Upper lobe of right lung (tissue), 1 donor: ENCODE measurements around the gene KIRREL2. TPM values are rescaled to one million over a fixed set of nuclear protein-coding genes. Genes with fewer than 3 reads are reported as not detected.

ENCODE experiments used
- ATAC-seq: fragments of 200-7000 bp; cut with Tn5 transposase; one replicate; pipeline ENCODE4 v1.9.1; 2020; ENCODE audit warnings: mild to moderate bottlenecking, moderate library complexity
- DNase-seq: peaks from one replicate; pipeline ENCODE4 v3.0.0-alpha.2; 2020
- H3K27ac ChIP-seq: fragments of 200-600 bp; one replicate; pipeline ENCODE4 v1.8.0; 2022
- H3K27me3 ChIP-seq: fragments of 200-600 bp; one replicate; pipeline ENCODE4 v1.8.0; 2022; ENCODE audit warnings: mild to moderate bottlenecking
- H3K36me3 ChIP-seq: fragments of 200-600 bp; one replicate; pipeline ENCODE4 v1.8.0; 2022
- H3K4me1 ChIP-seq: fragments of 200-600 bp; one replicate; pipeline ENCODE4 v1.8.0; 2022
- H3K4me3 ChIP-seq: fragments of 200-600 bp; one replicate; pipeline ENCODE4 v1.8.0; 2022; ENCODE audit warnings: mild to moderate bottlenecking
- H3K9me3 ChIP-seq: fragments of 200-600 bp; one replicate; pipeline ENCODE4 v1.8.0; 2022
- CTCF ChIP-seq: fragments of 200-600 bp; IDR thresholded peaks from one replicate; pipeline ENCODE4 v1.8.0; 2022; ENCODE audit warnings: antibody characterized with exemption
- intact Hi-C: fragments of 100-400 bp; cut with DNase I; formaldehyde crosslinking; loops from one replicate; pipeline ENCODE4 v1.11.0; 2022
- total RNA-seq: library from RNA; stranded (reverse); fragmentation: NEBNext Ultra II Directional; extraction: Animal tissue kit (Norgen Biotek cat#: 25700); gene quantifications from one replicate; pipeline ENCODE4 v1.2.1, GENCODE V29; 2021
- donor health status: DM: no; HTN: yes; CAD: no; lungs with severe emphysema.

KIRREL2 gene
- total RNA-seq, 1 donor from 2014 or later: not detected

- Histone ChIP-seq H3K27ac (no peak overlapping the region), H3K4me3 (no peak overlapping the region), H3K27me3 (peaks cover 69% of the 10 kb centered on the region), H3K9me3 (no peaks in the 10 kb centered on the region), H3K4me1 (peaks cover 12% of the 10 kb centered on the region), H3K36me3 (no peaks in the 10 kb centered on the region)
- DNase-seq (no peak), ATAC-seq (no peak)
- intact Hi-C loops: no loop called here
- no peak for TF ChIP-seq CTCF
Observed at GRCh38 chr19:35846038-35846668, 10.6 kb upstream of the KIRREL2 start.

GRCh38 chr19:35847911-35848310, 8.8 kb upstream of the KIRREL2 start:
- Histone ChIP-seq H3K27me3 (peaks cover 78% of the 10 kb centered on the region), H3K4me1 (peaks cover 12% of the 10 kb centered on the region), H3K27ac (no peak overlapping the region), H3K36me3 (no peaks in the 10 kb centered on the region), H3K4me3 (no peak overlapping the region), H3K9me3 (no peaks in the 10 kb centered on the region)
- intact Hi-C loops: no loop called here
- ATAC-seq (no peak), DNase-seq (no peak)
- no peak for TF ChIP-seq CTCF

GRCh38 chr19:35848486-35848885, 8.2 kb upstream of the KIRREL2 start:
- DNase-seq: no peak
- Histone ChIP-seq H3K9me3 (no peaks in the 10 kb centered on the region), H3K36me3 (no peaks in the 10 kb centered on the region), H3K27me3 (peaks cover 78% of the 10 kb centered on the region), H3K27ac (no peak overlapping the region), H3K4me1 (peaks cover 12% of the 10 kb centered on the region), H3K4me3 (no peak overlapping the region)
- intact Hi-C loops: no loop called here
- no peak for TF ChIP-seq CTCF
- no peak for ATAC-seq

GRCh38 chr19:35848919-35849505, 7.7 kb upstream of the KIRREL2 start:
- peaks cover 78% of the 10 kb centered on the region for H3K27me3 ChIP-seq
- no peaks in the 10 kb centered on the region for H3K36me3 ChIP-seq
- no peak overlapping the region for H3K4me3 ChIP-seq
- DNase-seq: no peak
- no peaks in the 10 kb centered on the region for H3K9me3 ChIP-seq
- ATAC-seq: no peak
- intact Hi-C loops: no loop called here
- no peak overlapping the region for H3K27ac ChIP-seq
- TF ChIP-seq CTCF: no peak
- H3K4me1 ChIP-seq: peaks cover 12% of the 10 kb centered on the region

GRCh38 chr19:35851213-35852028, 5.3 kb upstream of the KIRREL2 start:
- Histone ChIP-seq H3K4me3 (no peak overlapping the region), H3K27me3 (peaks cover 76% of the 10 kb centered on the region), H3K36me3 (no peaks in the 10 kb centered on the region), H3K4me1 (peaks cover 4% of the 10 kb centered on the region), H3K27ac (no peak overlapping the region), H3K9me3 (no peaks in the 10 kb centered on the region)
- DNase-seq (no peak), ATAC-seq (no peak)
- intact Hi-C loops: no loop called here
- TF ChIP-seq CTCF: no peak
